Measurements from ENCODE around the gene RAI14. TPM values are rescaled to one million over a fixed set of nuclear protein-coding genes. Genes with fewer than 3 reads are reported as not detected.

The RAI14 gene
- total and polyA plus RNA-seq, 3 donors from 2014 or later, result 34.3 to 54.6 (median 49.6) TPM

DNA sequence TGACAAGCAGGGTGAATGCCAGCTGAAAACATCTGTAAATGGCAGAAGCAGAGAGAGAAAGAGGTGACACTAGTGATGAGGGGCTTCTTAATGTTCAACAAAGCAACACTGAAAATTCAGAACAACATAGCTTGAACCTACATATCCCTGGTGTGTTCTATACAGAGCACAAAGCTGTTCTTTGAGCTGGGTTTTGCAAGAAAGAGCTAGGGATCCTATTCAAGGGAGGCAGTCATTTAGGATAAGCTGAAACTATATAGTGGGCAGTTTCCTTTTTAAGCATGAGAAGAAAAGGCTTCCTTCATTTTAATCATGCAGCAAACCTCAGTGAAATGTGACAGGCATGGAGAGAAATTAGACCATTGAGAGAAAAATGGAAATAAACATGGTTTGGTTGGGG, 45.6 kb upstream of the RAI14 start:
- no peaks in the 10 kb centered on the region for H3K9me3 ChIP-seq
- no peaks in the 10 kb centered on the region for H3K4me1 ChIP-seq
- no peak overlapping the region for H3K27ac ChIP-seq
- no peak overlapping the region for H3K4me3 ChIP-seq
- TF ChIP-seq, protein P1, sequence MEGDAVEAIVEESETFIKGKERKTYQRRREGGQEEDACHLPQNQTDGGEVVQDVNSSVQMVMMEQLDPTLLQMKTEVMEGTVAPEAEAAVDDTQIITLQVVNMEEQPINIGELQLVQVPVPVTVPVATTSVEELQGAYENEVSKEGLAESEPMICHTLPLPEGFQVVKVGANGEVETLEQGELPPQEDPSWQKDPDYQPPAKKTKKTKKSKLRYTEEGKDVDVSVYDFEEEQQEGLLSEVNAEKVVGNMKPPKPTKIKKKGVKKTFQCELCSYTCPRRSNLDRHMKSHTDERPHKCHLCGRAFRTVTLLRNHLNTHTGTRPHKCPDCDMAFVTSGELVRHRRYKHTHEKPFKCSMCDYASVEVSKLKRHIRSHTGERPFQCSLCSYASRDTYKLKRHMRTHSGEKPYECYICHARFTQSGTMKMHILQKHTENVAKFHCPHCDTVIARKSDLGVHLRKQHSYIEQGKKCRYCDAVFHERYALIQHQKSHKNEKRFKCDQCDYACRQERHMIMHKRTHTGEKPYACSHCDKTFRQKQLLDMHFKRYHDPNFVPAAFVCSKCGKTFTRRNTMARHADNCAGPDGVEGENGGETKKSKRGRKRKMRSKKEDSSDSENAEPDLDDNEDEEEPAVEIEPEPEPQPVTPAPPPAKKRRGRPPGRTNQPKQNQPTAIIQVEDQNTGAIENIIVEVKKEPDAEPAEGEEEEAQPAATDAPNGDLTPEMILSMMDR (IDR thresholded peaks at IDR 0.05), result no peak
- TF ChIP-seq POLR2A (IDR thresholded peaks at IDR 0.05), result no peak
- no peaks in the 10 kb centered on the region for H3K27me3 ChIP-seq
- intact Hi-C loops (cut with DNase I; ENCODE audit: low total_unique reads), result no loop called here
- no peaks in the 10 kb centered on the region for H3K36me3 ChIP-seq (ENCODE audit: low read depth, missing control alignments)
- DNase-seq, result no peak

DNA sequence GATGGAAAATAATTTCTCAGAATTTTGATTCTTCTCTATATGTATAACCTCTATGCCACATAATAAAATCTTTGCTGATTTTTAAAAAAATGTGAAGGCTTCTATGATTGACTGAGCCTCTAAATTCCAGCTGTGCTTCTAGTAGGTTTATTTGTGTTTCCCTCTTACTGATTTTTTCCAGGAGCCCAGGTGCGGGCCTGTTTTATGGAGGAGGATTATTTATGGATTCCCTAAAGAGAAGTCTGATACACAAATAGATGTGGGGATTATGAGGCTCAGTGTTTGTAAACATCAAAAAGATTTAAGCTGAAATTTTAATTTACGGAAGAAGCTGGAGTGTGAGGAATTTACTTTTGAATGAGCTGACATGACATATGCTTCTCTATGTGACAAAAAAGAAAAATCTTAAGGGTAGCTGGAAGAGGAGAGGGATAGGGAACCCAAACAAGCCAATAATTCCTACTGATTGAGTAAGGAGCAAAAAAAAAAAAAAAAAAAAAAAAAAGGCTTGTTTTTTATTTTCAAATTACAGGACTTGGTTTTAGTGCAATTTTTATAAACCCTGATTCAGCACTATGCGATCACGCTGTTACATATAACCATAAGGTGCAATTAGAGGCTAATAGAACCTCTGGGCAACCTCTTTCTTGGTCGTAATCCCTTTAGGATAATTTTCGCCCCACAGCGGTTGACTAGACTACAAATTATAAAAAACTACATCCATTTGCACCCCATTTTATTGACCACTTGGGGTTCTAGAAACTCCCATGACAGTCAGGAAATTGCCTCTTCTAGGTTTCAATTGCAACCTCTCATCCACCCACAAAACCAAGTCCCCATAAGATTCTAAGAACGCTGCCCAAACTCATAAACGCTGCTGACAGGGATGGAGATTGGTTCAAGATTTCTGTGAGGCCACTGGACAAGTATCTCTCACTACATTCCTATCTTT, 44.4 kb upstream of the RAI14 start:
- WGBS, 2 donors, result 87 to 92% methylated on average over 9 of the region's 9 CpGs
- H3K4me1 ChIP-seq, result no peaks in the 10 kb centered on the region
- intact Hi-C loops (cut with DNase I; ENCODE audit: low total_unique reads), result no loop called here
- TF ChIP-seq POLR2A (IDR thresholded peaks at IDR 0.05), result no peak
- TF ChIP-seq, protein P1 (IDR thresholded peaks at IDR 0.05), result no peak
- H3K27me3 ChIP-seq, result no peaks in the 10 kb centered on the region
- no peak overlapping the region for H3K4me3 ChIP-seq
- DNase-seq, result no peak
- H3K9me3 ChIP-seq, result no peaks in the 10 kb centered on the region
- no peaks in the 10 kb centered on the region for H3K36me3 ChIP-seq (ENCODE audit: low read depth, missing control alignments)
- no peak overlapping the region for H3K27ac ChIP-seq

DNA sequence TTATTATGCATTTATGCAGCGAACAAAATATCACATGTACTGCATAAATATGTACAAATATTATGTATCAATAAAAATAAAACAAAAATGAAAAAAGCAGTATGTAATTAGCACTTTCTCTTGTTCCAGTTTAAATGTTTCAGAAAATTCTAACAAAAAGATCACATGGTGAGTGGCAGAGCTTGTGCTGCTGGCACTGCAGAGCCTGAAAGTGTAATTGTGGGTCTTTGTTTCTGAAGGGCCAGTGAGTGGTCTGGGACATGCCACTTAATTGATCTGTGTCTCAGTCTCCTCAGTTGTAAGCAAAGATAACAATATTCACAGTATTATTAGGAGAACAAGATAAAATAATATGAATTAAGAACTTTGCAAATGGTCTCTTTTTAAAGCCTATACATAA, 39.5 kb upstream of the RAI14 start:
- DNase-seq, result no peak
- Histone ChIP-seq H3K27me3 (no peaks in the 10 kb centered on the region), H3K36me3 (ENCODE audit: low read depth, missing control alignments) (no peaks in the 10 kb centered on the region), H3K9me3 (no peaks in the 10 kb centered on the region), H3K4me1 (no peaks in the 10 kb centered on the region), H3K4me3 (no peak overlapping the region), H3K27ac (no peak overlapping the region)
- intact Hi-C loops (cut with DNase I; ENCODE audit: low total_unique reads), result no loop called here
- TF ChIP-seq POLR2A (IDR thresholded peaks at IDR 0.05), result no peak
- TF ChIP-seq, protein P1 (IDR thresholded peaks at IDR 0.05), result no peak
- 90 to 93% methylated on average over 1 of the region's 1 CpG for WGBS, 2 donors

DNA sequence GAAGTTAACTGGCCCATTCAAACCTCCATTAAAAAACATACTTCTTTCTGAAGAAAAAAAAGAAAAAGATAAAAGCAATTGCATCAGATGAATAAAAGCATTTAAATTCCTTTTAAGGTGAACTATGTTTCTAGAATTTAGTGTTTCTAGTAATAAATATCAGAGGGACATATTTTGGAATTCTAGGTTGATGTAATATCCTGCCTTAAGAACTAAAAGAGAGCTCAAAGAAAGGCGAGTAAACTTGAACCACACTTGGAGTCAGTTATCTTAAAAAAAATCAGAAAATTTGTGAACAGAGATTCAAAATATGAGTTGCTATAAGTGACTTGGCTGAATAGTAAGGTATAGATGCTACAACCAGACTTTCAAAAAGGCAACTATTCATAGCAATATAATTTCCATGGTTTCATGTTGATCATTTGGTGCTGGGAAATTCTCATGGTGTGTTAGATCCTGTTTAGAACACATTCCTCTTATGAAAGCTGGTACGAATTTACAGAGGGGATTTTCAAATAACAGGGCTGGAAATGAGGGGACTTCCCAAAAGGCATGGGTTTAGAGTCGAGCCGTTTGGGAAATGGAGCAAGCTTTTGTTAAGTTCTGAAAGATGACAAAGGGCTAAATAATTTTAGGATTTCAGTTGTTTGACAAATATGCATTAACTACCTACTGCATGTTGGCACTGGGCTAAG, 37.6 kb upstream of the RAI14 start:
- Histone ChIP-seq H3K4me3 (no peak overlapping the region), H3K9me3 (no peaks in the 10 kb centered on the region), H3K27me3 (no peaks in the 10 kb centered on the region), H3K4me1 (no peaks in the 10 kb centered on the region), H3K36me3 (ENCODE audit: low read depth, missing control alignments) (no peaks in the 10 kb centered on the region), H3K27ac (no peak overlapping the region)
- TF ChIP-seq, protein P1 (IDR thresholded peaks at IDR 0.05), result no peak
- TF ChIP-seq POLR2A (IDR thresholded peaks at IDR 0.05), result no peak
- intact Hi-C loops (cut with DNase I; ENCODE audit: low total_unique reads), result no loop called here
- DNase-seq, result no peak
- 89 to 90% methylated on average over 4 of the region's 4 CpGs for WGBS, 2 donors

All from testis (tissue), 3 donors.